HUDEP-2 (cell line): ENCODE data around the gene INSYN2B.
"Not testable (repeated sequence)": the region's sequence is repeated elsewhere in the genome, so short reads cannot be mapped to it uniquely, and the experiment has no call there.

ENCODE experiments used
- DNase-seq, 76 experiments: peaks; one replicate each; lab custom pipeline; 2025; ENCODE audit not compliant: unreplicated experiment in 76 of 76; lab: John Stamatoyannopoulos, UW

INSYN2B gene

DNA sequence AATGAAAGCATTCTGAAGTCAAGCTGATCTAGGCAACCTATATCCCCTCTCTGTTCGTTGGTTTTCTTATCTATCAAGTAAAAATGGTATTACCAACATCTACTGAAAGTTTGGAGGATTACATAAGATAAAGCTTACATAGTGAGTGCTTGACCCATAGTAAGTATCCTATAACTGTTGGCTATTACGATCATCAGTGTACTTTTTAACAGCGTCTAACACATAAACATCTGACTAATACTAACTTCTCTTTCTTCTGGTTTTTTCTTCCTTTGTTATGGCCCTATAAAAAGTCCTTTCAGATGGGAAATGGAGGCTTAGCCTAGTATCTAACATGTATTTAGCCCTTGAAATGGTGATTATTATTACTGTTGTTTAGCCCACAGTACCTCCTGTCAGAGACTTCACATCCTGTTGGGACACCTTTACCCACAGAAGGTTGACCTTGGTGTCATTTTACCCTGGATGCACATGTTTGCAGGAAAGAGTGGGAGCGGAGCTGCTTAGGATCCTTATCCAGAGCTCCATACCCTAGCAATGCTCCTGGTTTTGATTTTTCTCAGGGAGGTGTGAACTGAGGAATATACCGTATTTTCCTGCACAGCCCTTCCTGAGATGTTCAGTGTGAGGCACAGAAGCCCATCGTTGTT lies 6.0 kb downstream of the INSYN2B start:
- no peak for DNase-seq

DNA sequence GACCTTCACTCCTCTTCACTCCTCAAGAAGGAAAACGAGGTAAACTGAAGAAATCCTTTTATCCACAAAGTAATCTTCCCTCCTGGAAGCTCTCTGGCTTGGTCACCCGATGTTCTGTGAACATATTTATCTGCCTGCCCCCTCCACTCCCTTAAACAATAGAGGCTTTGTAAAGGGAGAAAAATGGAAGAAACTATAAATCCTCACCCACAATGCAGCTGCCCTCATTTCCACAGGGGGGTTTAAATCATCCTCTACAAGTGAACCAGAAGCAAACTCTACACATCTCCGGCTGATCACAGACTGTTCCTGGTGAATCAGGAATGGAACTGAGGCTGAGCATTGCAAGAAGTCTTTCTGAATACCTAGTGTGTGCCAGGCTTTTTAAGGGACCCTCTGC lies 7.2 kb downstream of the INSYN2B start:
- DNase-seq, result no peak

DNA sequence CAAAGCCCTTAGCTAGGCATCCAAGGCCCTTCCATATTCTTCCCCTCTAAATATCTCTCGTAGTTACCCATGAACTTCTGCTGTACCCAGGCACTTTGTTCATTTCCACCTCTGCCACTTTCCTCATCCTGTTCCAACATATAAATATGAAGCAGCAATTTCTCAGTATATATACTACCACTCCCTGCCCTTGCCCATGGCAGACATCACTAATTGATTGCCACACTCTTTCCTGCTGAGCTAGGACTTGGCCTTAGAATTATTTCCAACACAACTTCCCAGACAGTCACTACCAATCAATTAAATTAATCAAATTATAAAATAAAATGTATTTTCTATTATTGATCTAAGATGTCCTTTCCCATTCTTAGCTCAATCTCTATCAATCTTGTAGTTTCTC lies 8.5 kb downstream of the INSYN2B start:
- DNase-seq, result no peak

DNA sequence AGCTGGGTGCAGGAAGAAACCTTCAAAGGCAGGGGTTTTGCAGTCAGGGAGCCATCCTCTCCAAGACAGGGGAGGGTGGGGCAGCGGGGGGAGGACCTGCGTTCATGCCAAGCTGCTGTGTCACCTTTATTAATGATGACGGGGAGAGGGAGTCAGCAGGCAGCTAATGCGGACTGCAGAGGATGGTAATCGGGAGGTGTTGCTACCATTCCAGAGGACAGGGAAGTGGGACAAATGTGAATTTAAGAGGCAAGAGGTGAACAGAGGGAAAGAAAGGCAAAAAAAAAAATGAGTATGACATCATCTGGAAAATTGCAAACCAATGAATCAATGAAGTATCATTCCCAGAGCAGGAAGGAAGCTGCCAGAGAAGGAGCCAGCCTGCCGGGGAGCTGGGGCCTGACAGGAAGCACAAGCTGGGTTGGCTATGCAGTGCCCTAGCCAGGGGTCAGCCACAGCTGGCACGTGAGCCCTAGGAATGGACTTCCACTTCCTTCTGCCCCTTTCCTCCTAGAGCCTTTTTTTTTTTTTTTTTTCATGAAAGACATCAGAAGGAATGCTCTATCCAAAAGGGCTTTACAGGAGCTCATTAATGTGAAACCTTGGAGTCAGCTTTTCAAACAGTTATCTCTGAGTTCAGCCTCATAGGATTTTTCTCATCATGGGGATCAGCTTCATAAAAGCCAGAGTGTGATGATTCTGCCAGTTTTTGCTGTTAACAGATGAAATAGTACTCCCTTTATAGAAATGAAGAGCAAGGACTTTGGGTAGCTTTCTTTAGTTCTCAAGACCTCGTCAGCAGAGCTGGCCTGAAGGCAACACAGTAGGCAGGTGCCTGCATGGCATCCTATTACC lies 9.2 kb downstream of the INSYN2B start:
- no peak for DNase-seq

DNA sequence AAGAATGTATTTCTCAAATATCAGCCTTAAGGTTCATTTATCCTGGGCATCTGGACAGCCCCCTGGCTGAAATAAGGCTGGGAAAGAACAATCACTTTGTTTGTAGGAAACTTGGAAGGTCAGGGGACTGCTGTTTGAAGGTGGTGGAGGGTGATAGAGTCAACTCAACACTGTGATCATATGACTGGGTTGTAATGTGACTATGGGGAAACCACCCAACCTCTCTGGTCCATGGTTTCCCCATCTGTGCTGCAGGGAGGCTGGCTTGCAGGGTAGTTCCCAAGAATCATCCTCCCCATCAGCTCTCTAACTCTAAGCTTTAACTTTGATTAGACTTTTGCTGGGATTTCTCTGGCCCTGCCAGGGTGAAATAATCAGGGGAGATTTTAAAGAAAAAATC lies 10.0 kb downstream of the INSYN2B start:
- DNase-seq, result no peak

DNA sequence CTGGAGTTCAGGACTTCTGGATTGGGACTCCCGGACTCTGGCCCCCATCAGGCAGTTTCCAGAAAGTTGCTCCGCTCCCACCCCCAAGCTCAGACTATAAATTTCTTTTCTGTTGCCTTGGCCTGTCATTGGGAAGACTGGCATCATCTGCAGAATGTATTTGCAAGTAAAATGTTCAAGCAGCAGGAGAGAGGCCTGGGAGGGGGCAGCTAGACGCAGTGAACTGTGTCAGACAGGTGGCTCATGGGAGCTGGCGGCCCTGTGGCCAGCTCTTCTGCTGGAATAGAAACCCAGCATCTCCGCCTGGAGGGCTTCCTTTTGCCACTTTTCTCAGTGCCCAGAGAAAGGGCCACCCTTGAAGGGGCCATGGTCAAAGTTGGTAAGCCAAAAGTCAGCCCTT lies 16.0 kb downstream of the INSYN2B start:
- no peak for DNase-seq

DNA sequence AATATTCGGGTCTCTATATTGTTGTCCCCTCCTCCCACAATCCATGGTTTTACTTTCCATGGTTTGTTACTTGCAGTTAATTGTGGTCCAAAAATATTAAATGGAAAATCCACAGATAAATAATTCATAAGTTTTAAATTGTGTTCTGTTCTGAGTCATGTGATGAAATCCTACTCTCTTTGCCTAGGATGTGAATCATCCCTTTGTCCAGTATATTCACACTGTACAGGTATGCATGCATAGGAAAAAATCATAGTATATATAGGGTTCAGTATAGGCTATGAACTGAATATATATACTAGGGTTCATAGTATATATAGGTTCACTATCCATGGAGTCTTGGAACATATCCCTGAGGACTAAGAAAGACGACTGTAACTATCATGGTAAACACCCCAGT lies 19.6 kb downstream of the INSYN2B start:
- DNase-seq, result no peak

DNA sequence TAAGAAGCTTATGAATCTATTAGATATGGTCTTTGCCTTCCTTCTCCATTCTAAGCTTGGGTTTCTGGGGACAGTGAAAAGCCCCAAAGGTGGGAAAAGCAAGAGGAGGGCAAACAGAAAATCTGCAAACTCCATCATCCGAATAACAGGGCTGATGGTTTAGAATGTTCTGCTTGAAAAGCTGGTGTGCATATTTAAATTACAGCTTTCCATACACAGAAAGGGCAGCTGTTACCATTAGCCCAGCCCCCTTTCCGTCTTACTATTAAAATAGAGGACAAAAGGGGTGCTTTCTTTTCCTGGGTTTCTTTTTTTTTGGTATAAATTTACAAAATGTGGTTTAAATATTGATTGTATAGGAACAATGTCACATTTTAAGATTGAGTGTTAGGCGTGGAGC lies 22.0 kb downstream of the INSYN2B start:
- DNase-seq, result no peak

DNA sequence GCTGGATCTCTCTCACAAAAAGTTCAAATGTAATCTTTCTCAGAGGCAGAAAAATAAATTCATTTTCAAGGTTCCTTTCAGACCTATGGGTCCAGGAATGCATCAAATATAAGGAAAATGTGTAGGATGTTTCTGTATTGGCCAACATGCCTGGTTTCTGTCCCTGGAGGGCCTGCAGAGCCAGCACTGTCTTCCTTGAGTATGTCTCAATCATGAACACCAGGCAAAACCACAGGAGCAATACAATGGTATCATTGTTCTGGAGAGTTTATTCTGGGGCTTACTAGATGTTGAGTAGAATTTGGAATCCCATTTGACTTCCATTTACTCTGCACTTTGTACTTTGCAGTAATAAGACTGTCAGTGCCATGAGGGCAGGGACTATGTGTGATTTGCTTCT lies 23.5 kb downstream of the INSYN2B start:
- DNase-seq, result no peak

DNA sequence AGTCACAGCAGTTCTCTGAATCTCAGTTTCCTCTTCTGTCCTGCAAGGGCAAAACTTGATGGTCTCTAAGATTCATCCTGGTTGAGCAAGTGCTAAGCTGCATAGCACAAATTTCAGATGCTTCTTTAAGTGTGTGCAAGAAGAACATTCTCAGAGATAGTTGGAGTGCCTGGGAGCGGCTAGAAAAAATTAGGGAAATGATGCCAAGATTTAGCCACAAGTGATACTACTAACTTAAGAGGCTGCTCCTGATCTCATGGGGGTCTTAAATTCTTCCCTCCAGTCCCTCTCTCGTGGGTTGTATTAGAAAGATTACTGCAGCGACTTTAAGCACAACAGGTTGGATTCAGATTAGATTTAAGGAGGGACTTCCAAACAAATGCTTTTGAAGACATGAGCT lies 24.2 kb downstream of the INSYN2B start:
- DNase-seq, result no peak

DNA sequence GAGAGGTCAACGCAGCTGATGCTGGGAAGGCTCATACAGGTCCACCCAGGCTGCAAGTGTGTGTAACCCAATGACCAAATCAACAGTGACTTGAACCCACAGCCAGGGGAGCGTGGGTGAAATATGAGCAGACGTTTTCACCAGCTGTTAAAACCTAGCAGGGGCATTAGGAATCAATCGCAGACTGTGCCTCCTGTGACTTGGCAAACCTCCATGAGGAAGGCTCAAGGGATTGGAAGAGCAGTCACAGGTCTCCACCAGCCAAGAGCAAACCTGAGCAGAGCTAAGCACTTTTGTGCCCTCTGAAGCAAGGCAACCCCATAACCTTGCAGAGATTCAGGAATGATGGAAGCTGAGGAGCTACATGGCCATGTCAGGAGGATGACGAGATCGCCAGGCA lies 25.5 kb downstream of the INSYN2B start:
- DNase-seq, result no peak

DNA sequence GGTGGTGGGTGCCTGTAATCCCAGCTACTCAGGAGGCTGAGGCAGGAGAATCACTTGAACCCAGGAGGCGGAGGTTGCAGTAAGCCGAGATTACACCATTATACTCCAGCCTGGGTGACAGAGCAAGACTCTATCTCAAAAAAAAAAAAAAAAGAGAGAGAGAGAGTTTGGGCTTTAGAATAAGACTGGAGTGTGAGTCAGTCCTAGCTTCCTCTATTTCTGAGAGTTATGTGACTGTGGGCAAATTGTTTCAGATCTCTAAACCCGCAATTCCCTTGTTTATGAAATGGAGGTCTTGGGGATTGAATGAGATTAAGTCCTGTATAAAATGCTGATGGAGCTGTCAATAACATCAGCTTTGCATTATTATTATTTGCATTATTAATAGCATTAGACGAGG lies 27.1 kb downstream of the INSYN2B start:
- DNase-seq, result not testable (repeated sequence)

DNA sequence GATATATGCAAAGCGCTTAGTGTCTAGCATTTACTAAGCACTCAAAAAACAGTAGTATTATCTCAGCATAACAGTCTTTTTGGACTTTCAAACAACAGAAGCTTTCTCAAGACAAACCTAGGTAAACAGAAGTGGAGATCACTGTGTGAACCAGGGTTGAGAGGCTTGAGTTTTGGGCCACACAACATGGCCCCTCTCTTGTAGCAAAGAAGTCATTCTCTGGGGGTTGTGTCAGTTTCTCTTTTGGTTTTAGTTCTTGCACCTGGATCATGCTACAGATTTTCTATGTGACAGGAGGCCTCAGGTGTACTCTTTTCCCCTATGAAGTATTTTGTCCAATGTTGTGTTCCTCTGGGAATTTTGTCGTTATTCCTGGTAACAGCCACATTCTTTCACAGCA lies 30.0 kb downstream of the INSYN2B start:
- DNase-seq, result no peak

DNA sequence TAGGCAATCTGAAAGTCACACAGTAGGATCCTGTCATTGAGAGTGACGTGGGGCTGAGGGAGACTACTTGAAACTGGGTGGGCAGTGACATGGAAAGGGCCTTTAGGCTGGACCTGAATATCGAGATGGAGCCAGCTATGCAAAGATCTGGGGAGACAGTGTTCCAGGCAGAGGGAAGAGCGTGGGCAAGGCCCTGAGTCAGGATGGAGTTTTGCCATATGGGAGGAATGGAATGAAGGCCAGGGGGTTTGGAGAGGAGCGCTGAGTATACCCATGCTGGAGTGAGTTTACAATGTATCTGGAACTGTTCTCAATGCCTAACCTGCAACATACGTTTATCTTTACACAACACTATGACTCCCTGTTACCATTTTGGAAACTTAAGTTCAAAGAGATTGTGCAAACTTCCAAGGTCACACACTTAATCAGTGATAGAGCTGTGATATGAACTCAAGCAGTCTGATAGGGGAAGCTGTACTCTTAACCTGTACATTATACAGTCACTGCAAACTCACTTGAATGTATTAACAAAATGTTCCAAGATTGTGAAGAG lies 33.5 kb downstream of the INSYN2B start:
- no peak for DNase-seq

DNA sequence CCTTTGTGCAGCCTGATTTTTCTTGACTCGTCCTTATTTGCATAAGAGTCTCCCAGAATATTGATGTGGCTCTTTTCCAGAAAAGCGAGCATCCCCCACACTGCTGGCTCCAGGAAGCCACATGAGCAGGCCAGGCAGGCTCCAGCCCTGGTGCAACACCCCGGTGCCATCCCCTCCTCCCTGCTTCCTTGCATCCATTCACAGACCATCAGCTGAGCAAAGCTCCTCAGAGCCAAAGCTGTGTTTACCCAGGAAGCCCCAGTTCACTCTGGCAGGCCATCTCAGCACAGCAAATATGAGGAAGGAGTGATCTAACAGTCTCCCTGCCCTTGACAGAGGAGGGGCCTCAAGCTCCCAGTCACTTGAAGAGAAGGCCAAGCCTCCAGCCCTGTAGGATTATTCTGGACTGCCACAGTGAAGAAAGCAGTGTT lies 34.4 kb downstream of the INSYN2B start:
- no peak for DNase-seq

DNA sequence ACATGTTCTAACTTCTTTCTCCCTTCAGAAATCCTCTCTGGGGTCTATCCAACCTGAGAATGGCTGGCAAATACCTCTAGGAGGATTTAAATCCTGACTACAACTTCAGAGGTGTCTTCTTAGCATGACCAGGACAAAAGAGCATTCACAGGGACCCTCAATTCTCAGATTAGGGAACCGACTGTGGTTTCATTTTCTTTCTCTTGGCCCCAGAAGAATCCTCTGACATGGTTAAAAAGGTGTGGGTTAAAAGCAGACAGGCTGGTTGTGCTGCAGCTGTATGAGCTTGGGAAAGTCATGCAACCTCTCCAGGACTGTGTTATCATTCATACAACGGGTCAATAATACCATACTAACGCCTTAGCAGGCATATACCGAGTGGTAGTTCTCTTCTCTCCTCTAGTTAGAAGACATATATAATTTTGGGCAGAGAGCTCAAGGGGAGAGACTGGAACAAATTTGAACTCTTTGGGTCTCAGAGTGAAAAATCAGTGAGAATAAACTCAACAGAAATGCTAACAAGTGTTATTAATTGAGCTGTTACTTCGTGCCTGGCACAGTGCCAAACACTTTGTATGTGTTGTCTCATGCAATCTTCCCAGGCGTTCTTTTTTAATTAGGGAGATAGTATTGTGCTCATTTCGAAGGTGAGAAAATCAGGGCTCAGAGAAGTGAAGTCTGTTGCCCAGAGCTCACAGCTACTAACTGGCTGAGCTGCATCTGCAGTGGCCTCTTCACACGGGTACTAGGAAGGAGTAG lies 35.2 kb downstream of the INSYN2B start:
- DNase-seq, result no peak

DNA sequence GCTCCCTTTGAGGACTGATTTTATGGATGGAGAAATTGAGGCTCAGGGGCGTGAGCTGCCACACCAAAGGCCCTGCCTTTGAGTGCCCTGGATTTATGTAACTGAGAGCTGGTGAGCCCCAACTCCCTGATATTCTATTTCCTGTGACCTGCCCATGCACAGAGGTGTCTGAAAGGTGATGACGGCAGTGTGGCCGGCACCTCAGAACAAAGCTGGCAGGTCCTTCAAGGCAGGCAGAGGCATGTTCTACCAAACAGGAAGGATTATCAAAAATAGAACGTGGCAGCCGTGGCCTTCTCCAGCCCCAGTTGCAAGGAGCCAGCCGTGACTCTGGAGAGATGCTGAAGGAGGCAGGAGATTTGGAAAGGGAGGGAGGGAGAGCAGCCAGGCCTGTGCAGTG lies 36.2 kb downstream of the INSYN2B start:
- DNase-seq, result no peak

DNA sequence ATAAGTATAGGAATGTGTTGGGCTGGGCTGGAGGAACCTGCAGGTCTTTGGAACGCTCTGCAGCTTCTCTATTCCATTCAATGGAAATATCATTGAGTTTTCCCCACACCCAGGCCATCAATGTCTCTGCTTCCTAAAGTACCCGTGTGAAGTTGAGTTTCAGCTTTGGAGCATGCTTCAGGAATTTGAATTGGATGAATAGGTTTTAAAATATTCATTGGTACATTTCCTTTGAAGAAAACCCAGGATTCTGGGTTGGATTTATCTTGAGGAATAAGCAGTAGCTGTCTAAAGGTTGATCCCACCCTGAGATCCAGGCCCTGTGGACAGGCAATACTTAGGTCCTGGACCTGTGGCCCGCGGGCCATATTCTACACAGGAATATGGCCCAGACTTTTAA lies 37.3 kb downstream of the INSYN2B start:
- DNase-seq, result no peak

DNA sequence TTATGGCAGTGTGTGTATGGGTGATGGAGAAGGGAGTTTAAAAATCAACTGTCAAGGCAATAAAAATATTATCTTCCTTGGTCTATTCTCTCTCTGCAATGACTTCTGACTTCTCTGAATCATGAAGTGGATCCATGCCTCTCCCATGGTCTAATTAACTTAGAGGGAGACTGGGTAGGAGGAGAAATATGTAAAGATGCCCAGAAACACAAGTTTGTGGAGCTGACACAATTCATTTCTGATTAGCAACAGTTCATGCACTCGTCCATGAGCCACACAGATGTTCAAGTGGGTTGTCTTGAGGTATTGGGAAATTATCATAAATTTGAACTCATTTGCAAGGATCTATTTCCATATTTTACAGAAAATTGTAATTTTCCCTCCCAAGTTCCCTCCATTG lies 38.1 kb downstream of the INSYN2B start:
- no peak for DNase-seq

DNA sequence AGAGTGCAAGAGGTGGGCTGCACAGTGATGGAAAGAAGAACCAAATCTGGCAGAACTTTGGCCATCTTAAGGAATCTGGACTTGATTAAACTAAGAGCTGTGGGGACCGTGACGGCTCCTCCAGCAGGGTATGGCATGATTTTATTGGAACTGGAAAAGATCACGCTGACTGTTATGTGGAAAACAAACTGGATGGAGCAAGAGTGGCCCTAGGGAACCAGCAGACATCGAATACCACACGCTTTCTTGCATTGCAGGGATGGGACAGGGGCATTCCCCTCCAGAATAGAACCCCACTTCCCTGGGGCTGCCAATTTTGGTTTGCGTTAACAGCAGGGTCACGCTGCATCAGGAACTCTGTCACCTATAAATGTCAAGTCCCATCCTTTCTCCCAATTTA lies 38.8 kb downstream of the INSYN2B start:
- DNase-seq, result no peak

DNA sequence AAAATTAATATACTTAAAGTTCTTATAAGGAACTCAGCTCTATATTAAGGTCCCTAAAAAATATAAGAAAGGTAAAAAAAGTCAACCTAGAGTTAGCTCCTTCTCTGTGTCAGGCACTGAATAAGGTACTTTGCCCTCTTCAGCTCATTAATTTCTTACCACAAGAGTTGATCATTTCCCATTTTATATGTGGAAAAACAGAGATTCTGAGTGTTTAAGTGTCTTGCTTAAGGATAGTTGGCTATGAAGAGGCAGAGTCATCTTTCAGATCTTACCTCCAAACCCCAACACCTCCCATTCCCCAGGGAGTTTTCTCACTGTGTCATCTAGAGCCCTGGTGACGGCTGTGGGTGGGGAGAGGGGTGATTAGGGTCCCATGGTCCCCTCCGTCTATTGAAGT lies 40.6 kb downstream of the INSYN2B start:
- no peak for DNase-seq
